ENCODE data around the gene PODNL1.
A peak's percentile ranks its signal among the peaks of the same experiment; 100 is the strongest.

The PODNL1 gene

DNA sequence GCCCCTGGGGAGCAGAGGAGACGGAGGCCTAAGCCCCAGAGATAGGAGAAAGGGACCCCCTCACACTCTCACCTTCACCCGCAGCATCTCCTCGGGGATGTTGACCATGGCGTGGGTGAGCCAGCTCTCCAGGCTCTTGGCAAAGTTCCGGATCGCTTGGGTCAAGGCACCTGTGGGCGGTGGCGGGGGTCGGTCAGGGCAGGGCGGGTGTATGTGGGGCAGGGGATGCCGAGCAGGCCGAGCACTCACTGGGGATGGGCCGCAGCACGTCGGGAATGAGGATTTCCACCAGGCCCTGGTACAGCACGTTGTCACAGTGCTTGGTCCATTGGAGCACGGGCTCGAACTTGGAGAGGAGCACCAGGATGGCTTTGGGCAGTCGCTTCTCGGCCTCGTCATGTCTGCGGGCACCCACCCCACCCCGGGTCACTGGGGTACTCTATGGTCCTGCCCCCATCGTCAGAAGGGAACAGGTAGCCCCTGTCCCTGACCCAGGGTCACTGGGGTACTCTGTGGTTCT, 27.2 kb upstream of the PODNL1 start:
- H3K36me3 Mint-ChIP-seq: peaks cover 33% of the 10 kb centered on the region
- no peak for ATAC-seq
- no peaks in the 10 kb centered on the region for H3K27me3 Mint-ChIP-seq
- H3K9me3 Mint-ChIP-seq: no peaks in the 10 kb centered on the region
- H3K4me1 Mint-ChIP-seq: no peaks in the 10 kb centered on the region
- H3K4me3 Mint-ChIP-seq: no peak overlapping the region
- no peak overlapping the region for H3K27ac Mint-ChIP-seq

DNA sequence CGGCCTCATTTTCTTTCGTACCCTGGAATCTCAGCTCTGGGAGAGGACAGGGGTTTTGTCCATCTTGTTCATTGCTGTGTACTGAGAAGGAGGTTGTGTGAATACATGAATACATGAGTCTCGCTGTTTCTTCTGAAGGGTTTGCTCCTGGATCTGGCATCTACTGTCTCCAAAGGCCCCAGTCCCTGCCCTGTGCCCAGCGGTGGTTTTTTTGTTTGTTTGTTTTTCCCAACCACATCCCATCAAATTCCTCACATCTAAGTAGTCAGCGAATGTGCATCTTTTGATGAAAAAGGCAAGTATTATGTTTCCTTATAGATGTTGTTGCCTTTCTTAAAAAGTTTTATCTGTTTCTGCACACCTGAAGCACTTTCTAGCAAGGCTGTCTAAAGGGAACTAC, 26.6 kb upstream of the PODNL1 start:
- Mint-ChIP-seq H3K27ac (no peak overlapping the region), H3K27me3 (no peaks in the 10 kb centered on the region), H3K4me1 (no peaks in the 10 kb centered on the region), H3K36me3 (peaks cover 38% of the 10 kb centered on the region), H3K4me3 (no peak overlapping the region), H3K9me3 (no peaks in the 10 kb centered on the region)
- ATAC-seq: no peak

DNA sequence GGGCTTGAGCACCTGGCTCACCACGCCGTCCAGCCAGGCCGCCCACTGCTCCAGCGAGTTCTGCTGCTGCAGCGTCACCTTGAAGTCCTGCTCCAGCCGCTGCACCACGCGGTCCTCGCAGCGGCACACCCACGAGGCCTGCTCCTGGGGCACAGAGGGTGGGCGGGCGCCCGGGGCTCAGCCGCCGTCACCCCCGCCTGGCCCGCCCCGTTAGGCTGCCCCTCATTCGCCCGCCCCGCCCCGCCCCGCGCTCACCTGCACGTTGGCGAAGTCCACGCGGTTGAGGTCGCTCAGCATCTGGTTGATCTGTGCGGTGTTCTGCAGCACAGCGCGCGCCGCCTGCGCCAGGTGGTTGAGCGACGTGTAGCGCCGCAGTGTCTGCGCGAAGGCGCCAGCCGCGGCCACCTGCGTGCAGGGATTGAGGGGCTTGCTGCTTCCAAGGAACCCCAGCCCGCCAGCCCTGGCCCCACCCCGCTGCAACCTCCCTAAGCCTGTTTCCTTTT, 25.4 kb upstream of the PODNL1 start:
- Mint-ChIP-seq H3K27me3 (no peaks in the 10 kb centered on the region), H3K36me3 (peaks cover 27% of the 10 kb centered on the region), H3K27ac (no peak overlapping the region), H3K9me3 (no peaks in the 10 kb centered on the region), H3K4me1 (no peaks in the 10 kb centered on the region), H3K4me3 (no peak overlapping the region)
- ATAC-seq: peak; percentile 2

DNA sequence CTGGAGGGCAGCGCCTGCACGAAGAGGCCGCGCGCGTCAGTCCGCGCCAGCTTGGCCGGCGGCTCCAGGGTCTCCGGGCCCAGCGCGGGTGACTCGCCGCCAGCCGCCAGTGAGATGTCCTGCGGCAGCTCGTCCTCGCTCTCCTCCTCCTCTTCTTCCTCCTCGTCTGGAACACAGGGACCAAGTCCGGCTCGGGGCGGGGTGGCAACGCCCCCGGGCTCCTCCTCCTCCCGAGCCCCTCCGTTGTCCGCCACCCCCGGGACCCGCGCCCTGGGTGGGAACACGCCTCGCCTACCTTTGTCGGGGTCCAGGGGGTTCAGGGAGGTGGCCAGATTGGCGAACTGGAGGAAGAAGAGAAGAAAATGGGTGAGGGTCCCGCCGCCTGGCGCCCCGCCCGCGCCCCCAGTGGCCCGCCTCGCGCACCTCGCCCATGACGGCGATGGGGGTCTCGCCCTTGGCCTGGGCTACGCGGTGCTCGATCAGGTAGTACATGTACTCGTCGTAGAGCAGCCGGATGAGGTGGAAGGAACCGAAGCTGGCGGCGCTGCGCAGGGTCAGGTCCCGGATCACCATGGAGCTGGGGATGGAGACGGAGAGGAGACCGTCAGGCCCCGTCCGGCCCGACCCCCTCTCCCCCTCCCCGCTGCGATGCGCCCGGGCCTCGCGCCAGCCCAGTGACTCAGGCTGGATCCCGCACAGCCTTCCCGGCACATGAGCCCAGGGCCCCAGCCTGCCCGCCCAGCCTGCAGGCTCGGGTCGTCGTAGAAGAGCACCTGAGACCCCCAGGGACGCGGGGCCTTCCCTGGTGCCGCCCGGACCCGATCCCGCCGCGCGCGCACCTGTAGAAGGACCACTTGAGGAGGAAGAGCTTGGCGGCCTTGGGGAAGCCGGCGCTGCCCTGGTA, 24.7 kb upstream of the PODNL1 start:
- Mint-ChIP-seq H3K4me3 (no peak overlapping the region), H3K27me3 (no peaks in the 10 kb centered on the region), H3K9me3 (no peaks in the 10 kb centered on the region), H3K36me3 (peaks cover 31% of the 10 kb centered on the region), H3K27ac (no peak overlapping the region), H3K4me1 (no peaks in the 10 kb centered on the region)
- ATAC-seq: peak; percentile 2

DNA sequence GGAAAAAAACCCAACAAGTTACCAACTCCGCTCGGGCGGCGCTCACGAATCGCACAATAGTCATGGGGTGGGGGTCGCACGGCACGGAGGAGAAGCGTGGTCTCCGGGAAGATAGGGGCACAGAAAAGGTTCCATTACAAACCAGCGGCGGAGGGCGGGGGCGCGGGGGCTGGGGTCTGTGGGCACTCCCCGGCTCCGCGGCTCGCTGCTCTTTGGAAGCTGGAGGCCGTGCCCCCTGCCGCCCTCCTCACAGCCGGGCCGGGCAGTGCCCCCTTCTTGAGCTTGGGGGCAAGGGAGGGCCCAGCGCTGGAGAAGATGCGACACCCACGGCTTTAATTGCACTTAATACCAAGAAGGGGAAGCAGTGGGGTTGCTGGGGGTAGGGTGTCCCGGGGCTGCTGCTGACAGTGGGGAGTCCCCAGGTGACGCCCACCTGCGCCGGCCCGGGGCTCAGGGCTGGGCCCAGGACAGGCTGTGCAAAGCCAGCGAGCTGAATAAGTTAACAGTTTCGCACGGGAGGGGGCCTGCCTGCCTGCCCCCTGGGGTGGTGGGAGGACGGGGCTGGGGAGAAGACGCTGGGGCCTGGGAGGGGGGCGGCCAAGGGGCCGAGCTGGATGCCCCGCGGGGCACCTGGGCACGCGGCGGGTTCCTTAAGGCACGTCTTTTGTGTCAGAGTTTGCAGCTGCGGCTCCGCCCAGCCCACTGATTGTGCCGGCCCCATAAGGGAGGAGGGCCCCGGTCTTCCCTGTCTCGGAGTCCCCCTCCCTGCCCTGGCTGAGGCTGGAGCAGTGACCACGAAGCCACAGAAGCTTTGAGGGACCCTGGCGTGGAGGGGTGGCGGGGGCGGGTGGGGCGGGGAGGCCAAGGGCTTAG, 23.8 kb upstream of the PODNL1 start:
- no peaks in the 10 kb centered on the region for H3K4me1 Mint-ChIP-seq
- H3K27ac Mint-ChIP-seq: no peak overlapping the region
- no peaks in the 10 kb centered on the region for H3K9me3 Mint-ChIP-seq
- peaks cover 34% of the 10 kb centered on the region for H3K36me3 Mint-ChIP-seq
- H3K4me3 Mint-ChIP-seq: no peak overlapping the region
- no peaks in the 10 kb centered on the region for H3K27me3 Mint-ChIP-seq
- ATAC-seq: no peak

DNA sequence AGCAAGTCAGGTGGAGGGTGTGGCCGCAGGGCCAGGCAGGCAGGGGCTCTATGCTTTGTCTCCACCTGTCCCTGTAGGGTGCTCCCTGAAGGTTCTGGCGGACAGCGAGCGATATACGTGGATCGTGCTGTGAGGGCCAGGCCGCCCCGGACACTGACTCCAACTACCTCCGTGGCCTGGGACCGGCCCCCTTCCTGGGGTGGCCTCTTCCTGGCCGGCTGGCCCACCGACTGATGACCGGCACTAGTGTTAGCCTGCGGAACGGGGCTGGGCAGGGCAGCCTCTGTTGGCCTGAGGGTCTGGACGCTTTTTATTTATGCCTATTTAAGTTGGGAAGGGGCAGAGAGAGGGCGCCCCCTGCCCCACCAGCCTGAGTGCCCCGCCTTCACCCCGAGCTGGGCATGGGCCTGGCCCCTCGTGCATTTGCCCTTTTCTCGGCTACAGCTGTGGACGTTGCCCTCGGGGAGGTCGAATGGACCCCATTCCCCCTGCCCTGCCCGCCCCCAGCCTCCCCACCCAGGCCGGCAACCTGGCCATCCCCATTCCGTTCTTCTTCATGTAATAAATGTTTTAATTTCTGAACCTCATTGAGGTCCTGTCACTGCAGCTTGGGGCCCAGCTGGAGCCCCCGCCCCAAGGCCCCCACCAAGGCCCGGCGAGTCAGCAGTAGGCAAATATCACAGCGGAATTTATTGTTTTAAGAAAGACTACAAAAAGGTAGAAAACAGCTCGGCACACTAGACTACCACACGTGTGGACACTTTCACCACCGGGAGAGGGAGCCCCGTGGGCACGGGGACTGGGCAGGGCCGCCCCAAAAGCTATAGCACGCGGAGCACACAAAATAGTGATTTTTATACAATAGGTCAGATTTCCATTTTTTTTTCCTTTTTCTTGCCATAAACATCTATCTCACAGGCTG, 22.9 kb upstream of the PODNL1 start:
- no peaks in the 10 kb centered on the region for H3K4me1 Mint-ChIP-seq
- peaks cover 42% of the 10 kb centered on the region for H3K36me3 Mint-ChIP-seq
- H3K27me3 Mint-ChIP-seq: no peaks in the 10 kb centered on the region
- H3K27ac Mint-ChIP-seq: no peak overlapping the region
- H3K9me3 Mint-ChIP-seq: no peaks in the 10 kb centered on the region
- ATAC-seq: no peak
- no peak overlapping the region for H3K4me3 Mint-ChIP-seq

DNA sequence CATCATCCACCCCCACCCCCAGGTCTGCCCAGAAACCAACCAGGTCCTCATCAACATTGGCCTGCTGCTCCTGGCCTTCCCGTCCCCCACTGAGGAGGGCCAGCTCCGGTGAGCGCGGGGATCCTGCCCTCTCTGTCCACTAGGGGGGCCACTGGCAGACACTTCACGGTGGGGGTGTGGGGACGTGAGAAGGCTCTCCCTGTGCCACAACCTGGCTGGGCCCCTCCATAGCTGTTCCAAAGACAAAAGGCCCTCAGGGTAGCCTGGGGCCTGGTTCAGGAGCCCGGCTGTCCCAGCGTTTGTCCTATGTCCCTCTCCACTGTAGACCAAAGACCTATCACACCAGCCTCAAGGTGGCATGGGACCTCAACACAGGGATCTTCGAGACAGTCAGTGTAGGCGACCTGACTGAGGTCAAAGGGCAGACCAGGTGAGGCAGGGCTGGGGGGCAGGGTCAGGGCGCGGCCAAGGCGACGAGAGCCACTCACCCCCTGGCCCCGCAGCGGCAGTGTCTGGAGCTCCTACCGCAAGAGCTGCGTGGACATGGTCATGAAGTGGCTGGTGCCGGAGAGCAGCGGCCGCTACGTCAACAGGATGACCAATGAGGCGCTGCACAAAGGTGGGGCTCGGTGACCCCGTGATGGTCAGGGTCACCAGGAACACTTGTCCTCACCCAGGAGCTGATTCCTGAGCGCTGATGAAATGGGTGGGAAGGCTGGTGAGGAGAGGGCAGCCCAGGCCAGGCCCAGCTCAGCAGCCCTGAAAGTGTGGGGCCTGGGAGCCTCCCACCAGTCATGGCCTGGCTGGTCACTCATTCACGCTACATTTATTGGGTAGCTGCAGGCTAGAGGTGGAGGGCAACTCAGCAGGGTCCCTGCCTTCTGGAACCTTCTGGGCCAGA, 22.0 kb upstream of the PODNL1 start:
- H3K27me3 Mint-ChIP-seq: no peaks in the 10 kb centered on the region

DNA sequence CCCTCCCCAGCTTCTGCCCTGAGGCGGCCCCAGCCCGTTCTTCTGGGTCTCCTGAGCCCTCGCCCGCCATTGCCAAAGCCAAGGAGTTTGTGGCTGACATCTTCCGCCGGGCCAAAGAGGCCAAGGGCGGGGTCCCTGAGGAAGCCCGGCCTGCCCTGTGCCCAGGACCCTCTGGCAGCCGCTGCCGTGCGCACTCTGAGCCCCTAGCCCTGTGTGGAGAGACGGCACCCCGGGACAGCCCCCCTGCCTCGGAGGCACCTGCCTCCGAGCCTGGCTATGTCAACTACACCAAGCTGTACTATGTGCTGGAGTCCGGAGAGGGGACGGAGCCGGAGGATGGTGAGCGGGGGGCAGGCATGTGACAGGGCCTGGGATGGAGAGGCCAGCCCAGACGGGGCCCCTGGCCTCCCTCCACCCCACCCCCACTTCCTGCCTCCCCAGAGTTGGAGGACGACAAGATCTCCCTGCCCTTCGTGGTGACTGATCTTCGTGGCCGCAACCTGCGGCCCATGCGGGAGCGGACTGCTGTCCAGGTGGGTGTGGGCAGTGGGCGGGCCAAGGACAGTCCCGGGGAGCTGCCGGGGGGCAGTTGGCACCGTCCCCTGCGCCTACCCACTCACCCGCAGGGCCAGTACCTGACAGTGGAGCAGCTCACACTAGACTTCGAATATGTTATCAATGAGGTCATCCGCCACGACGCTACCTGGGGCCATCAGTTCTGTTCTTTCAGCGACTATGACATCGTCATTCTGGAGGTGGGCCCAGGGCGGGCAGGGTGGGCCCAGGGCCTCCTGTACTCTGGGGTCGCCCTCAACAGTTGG, 21.1 kb upstream of the PODNL1 start:
- peaks cover 3% of the 10 kb centered on the region for H3K4me1 Mint-ChIP-seq
- H3K36me3 Mint-ChIP-seq: peaks cover 35% of the 10 kb centered on the region
- no peak for ATAC-seq
- H3K27ac Mint-ChIP-seq: no peak overlapping the region
- H3K27me3 Mint-ChIP-seq: no peaks in the 10 kb centered on the region
- no peak overlapping the region for H3K4me3 Mint-ChIP-seq
- no peaks in the 10 kb centered on the region for H3K9me3 Mint-ChIP-seq

More for the DNA sequence above, 22.0 kb upstream of the PODNL1 start:
- H3K27ac Mint-ChIP-seq: no peak overlapping the region
- H3K9me3 Mint-ChIP-seq: no peaks in the 10 kb centered on the region
- ATAC-seq: peak; percentile 46
- no peak overlapping the region for H3K4me3 Mint-ChIP-seq
- H3K36me3 Mint-ChIP-seq: peaks cover 41% of the 10 kb centered on the region
- H3K4me1 Mint-ChIP-seq: no peaks in the 10 kb centered on the region

DNA sequence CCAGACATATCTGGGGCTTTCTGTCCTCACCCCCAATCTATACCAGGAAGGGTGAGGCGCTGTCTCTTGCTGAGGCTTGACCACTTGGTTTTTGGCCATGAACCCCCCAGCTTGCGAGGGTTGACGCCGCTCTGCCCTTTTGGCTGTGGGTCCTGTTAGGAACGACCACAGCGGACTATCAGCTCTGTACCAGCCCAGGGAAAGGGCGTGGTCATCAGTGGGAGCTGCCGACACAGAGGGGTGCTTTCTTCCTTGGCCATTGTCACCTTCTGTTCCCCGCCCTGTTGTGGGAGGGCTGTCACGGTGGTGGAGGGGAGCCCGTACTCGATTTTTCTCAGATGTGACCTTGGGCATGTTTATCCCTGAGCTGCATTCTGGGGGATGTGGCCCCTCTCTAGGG, 19.8 kb upstream of the PODNL1 start:
- no peaks in the 10 kb centered on the region for H3K9me3 Mint-ChIP-seq
- no peak overlapping the region for H3K4me3 Mint-ChIP-seq
- ATAC-seq: no peak
- no peaks in the 10 kb centered on the region for H3K27me3 Mint-ChIP-seq
- H3K27ac Mint-ChIP-seq: no peak overlapping the region
- peaks cover 35% of the 10 kb centered on the region for H3K36me3 Mint-ChIP-seq
- peaks cover 15% of the 10 kb centered on the region for H3K4me1 Mint-ChIP-seq

DNA sequence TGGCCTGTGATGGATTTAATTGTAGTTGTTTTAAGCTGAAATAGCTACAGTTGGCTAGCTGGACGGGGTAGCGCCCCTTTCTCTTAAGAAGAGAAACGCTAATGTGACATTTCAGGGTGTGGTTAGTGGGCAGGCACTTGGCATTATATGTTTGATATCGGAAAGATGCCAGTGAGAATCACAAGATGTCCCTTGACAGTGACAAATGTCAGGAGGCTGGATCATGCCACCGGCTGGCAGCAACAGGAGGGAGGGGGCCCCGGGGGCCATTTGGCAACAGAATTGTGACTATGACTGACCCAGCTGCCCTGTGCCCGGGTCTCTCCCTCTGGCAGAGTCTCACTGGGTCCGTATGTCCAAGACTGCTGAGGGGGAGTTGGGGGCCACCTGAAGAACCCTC, 18.8 kb upstream of the PODNL1 start:
- no peak for ATAC-seq
- no peaks in the 10 kb centered on the region for H3K27me3 Mint-ChIP-seq
- H3K4me1 Mint-ChIP-seq: peaks cover 16% of the 10 kb centered on the region
- H3K27ac Mint-ChIP-seq: no peak overlapping the region
- no peaks in the 10 kb centered on the region for H3K9me3 Mint-ChIP-seq
- no peak overlapping the region for H3K4me3 Mint-ChIP-seq
- peaks cover 35% of the 10 kb centered on the region for H3K36me3 Mint-ChIP-seq

DNA sequence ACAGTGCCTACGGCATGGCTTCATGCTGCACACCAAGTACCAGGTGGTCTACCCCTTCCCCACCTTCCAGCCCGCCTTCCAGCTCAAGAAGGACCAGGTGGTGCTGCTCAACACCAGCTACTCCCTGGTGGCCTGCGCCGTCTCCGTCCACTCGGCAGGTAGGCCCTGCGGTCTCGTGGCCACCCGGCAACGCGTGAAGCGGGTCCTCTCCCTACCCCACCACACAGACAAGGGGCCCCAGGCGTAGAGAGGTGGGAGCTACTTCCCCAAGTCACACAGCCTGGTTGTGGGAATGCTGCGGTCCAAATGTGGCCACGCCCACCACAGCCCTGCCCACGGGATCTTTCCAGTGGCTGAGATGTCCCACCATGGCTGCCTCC, 18.1 kb upstream of the PODNL1 start:
- peaks cover 23% of the 10 kb centered on the region for H3K4me1 Mint-ChIP-seq
- H3K27ac Mint-ChIP-seq: no peak overlapping the region
- H3K9me3 Mint-ChIP-seq: no peaks in the 10 kb centered on the region
- no peak overlapping the region for H3K4me3 Mint-ChIP-seq
- ATAC-seq: no peak
- H3K36me3 Mint-ChIP-seq: peaks cover 31% of the 10 kb centered on the region
- H3K27me3 Mint-ChIP-seq: no peaks in the 10 kb centered on the region

DNA sequence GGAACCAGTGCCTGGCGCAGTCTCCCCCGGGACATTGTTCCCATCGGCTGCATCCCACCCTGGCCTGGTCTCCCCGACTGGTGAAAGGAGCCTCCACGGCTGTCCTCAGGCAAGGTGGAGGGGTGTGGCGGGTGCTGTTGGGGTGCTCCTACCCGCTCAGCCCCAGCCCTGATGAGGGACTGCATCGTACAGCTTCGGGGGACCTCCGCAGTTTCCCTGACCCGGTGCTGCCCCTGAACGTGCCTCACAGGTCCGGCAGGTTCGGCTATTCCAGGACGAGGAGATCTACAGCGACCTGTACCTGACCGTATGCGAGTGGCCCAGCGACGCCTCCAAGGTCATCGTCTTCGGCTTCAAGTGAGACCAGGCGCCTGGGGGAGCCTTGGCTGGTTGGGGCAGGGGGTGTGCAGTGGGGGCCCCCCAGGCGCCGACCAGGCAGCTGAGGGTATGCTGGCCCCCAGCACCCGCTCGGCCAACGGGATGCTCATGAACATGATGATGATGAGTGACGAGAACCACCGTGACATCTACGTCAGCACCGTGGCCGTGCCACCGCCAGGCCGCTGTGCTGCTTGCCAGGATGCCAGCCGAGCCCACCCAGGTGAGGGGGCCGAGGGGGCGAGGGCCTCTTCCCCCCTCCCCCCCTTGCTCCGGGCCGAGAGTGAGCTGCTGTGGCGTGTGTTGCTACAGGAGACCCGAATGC, 17.6 kb upstream of the PODNL1 start:
- H3K4me1 Mint-ChIP-seq: peaks cover 23% of the 10 kb centered on the region
- no peaks in the 10 kb centered on the region for H3K9me3 Mint-ChIP-seq
- no peaks in the 10 kb centered on the region for H3K27me3 Mint-ChIP-seq
- no peak overlapping the region for H3K27ac Mint-ChIP-seq
- H3K4me3 Mint-ChIP-seq: no peak overlapping the region
- H3K36me3 Mint-ChIP-seq: peaks cover 27% of the 10 kb centered on the region
- ATAC-seq: no peak

DNA sequence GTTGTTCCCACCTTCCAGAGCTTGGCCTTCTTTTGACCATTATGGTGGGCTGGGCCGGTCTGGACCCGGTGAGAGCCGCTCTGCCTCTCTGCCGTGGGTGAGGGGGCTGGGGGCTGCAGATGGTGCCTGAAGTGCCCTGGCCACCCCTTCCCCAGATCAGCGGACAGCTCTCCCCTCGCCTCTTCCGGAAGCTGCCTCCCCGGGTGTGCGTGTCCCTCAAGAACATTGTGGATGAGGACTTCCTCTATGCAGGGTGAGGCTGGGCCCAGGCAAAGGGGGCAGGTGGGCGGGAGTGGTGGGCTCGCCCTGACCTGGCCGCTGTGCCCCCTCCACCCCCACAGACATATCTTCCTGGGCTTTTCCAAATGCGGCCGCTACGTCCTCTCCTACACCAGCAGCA, 16.0 kb upstream of the PODNL1 start:
- ATAC-seq: no peak
- Mint-ChIP-seq H3K4me3 (peak overlapping the region; percentile 99), H3K27ac (no peak overlapping the region), H3K4me1 (peaks cover 23% of the 10 kb centered on the region), H3K27me3 (no peaks in the 10 kb centered on the region), H3K9me3 (no peaks in the 10 kb centered on the region), H3K36me3 (peaks cover 16% of the 10 kb centered on the region)
